NCI-H2081 (cell line): ENCODE results near the gene ENHO.
"Not testable (repeated sequence)": the region's sequence is repeated elsewhere in the genome, so short reads cannot be mapped to it uniquely, and the experiment has no call there.

Experiments
- DNase-seq, 2 experiments: peaks; one replicate each; lab custom pipeline; 2025; lab: John Stamatoyannopoulos, UW

Gene ENHO

DNA sequence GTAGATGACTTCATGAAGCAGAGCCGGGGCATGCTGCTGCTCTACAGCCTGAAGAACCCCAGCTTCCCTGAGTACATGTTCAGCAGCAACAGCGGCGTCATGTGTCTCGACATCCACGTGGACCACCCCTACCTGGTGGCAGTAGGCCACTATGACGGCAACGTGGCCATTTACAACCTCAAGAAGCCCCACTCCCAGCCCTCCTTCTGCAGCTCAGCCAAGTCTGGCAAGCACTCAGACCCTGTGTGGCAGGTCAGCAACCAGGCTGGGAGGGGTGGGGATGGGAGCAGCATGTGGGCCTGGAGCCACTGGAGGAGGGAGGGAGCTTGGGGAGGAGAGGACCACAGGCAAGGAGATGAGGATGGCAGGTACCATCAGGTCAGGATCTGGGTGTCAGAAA is 16.2 kb downstream of the ENHO start:
- DNase-seq, result no peak

DNA sequence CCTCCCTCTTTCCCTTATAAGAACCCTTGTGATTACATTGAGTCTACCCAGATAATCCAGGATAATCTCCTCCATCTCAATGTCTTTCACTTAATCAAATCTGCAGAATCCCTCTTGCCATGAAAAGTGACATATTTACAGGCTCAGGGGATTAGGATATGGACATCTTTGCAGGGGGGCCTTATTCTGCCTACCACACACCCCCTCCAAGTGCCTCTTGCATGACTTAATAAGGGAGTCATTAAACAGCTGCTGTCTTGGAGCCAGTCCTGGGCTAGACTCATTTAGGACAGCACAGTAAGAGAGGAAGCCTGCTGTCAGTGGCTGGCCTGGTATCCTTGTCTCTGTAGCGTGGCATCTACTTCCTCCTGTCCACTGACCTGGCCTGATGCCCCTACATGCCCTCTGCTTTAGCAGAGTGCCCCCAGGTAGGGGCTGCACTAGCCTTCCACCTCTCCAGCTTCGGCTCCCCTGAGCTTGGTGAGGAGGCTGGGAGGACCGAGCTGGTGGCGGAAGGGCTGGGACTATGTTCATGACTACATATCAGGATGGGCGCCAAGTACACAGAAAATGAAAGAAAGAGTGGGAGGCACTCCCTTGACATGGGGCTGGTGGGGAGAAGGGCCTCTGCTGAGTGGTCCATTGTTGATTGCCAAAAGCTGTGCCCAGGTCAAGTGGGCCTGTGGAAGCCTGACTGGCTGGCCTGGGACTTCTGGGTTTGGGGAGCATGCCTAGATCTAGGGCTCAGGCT is 17.2 kb downstream of the ENHO start:
- no peak for DNase-seq

DNA sequence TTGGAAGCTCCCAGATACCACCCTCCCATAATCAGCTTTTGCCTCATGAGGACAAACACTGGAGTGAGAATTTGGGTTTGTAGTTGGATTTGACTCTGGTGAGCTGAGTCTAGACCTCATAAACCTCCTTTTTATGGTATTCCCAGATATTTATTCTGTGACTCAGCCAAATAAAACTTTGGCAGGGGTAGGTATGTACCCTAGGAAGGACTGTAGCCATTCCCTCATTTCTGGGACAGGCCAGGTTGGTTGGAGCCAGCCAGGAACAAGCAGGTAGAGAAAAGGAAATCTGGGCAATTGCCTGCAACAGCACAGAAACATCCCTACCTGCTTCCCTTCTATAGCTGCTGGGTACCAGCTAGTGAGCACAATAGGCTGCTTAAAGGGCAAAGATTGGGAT is 19.4 kb downstream of the ENHO start:
- DNase-seq, result no peak

DNA sequence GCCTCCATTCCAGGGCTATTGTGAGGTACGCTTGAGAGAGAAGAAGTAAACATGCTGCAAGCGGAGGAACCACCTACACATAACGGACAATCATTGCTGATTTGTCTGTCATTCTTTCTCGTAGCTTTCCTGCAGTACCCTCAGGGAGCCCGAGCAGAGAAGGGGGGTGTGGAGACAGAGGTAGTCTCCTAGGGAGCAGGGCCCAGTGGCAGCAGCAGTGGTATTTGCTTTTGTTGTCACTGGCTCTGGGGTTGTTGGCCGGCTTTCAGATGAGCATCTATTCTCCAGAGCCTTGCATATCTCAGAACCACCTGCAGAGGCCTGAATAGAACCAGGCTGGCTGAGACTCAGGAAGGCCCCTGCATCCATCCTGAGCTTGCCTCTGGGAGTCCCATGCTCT is 19.9 kb downstream of the ENHO start:
- DNase-seq, result no peak

DNA sequence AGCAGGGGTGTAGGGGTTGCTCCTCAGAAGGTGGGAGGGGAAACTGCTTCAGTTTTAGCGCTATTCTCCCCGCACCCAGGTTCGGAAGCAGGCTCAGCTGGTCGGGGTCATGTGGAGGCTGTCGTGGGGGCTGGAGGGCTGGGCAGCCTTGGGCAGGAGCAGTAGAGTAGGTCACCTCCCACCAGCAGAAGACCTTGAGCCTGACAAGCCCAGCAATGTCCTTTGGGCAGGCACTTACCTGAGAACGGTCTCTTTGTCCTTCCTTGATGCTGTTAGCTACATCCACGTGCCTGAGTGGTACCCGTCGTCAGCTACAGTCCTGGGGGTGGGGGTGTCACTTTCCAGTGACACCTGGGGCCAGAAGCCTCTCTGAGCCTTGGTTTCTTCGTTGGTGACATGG is 20.3 kb downstream of the ENHO start:
- DNase-seq, result no peak

DNA sequence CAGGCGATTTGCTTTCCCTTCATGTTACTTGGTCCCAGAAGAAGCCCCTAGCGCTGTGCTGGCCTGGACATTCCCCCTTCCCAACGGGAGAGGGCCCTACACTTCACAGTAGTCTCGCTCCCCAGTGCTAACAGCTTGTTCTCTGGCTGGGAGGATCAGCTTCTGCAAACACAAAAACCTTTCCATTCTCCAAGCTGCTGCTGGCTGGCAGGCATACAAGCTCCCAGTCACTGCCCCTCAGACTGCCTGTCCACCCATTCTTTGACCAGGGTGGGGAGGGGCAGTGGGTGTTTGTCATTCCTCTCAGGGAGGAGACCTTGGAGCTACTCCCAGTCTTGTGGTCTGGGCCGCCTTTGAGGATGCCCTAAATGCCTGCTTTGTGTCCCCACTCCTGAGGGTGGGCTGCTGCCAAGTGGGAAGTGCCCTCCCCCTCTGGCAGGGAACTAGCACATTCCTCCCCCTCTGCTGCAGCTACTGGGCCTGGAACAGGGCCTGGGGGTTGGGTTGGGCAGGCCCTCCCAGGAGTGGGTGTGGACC is 20.8 kb downstream of the ENHO start:
- DNase-seq, result peak in 1 of 2 experiments; percentile 11

DNA sequence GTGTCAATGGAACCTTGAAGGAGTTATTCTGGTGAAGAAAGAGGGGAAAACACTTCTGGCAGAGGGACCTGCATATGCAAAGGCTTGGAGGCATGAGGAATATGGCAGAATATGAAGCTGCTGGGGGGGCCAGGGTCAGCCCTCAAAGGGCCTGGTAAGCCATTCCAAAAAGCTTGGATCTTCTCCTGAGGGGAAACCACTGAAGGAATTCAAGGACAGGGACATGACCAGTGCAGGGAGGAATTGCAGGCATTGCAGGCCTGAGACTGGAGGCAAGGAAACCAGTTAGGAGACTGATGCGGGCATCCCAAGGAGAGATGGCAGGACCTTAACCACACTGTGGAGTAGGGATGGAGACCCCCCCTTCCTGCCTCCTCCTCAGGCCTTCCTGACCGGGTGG is 21.4 kb downstream of the ENHO start:
- DNase-seq, result no peak

DNA sequence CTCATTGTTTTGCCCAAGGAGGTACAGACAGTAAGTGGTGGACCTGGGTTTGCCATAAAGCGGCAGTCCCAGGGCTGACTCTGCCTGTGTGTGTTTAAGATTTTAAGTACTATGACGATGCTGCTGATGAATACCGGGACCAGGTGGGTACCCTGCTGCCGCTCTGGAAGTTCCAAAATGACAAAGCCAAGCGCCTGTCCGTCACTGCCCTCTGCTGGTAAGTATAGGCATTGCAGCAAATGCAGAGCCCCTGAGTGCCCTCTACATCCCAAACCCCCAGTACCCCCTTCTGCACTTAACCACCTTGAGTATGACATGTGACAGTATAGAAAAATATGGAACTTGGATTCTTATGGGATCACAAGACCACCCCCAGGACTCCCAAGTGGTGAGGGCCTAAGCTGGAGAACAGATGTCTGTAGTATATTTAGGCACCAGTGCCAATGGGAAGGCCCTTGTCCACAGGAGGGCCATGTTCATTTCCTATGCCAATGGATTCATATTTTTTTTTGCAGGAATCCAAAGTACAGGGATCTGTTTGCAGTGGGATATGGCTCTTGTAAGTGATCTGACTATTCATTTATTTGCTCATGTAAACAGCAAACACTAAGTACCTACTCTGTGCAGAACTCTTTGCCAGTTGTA is 22.0 kb downstream of the ENHO start:
- peak; percentile 59 to 61 for DNase-seq

DNA sequence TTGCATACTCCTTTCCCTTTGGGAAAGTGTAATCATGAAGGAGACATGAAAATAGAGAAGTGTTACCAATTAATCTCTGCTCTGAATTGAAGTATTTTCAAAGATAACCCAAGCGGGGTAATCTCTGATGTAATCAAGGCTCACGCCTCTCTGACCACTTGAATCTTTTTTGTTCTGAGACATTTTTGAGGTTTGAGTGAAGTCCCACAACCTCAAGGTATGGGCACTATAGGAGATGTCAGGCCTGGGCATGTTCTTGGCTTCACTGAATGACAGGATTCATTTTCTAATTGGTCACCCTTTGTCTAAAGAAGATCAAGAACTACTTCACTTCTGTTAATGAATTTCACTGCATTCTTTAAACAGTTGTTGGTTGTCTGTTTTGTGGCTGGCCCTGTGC is 23.7 kb downstream of the ENHO start:
- no peak for DNase-seq

DNA sequence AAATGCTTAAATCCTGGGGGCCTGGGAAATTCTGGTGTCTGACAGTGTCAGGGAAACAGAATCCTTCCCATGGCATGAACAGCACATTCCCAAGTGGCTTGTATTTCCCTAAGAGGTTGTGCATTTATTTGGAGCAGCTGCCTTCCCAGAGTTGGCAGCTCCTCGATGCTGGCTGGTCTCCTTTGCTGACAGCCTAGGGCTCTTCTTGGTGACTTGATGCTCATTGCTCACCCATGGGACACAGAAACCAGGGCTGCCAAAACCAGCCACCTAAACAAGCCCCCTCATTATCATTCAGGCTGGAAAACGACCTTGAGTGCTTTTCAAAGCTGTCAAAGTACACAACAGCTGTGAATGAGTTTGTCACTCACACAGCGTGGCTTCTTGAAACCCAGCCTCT is 24.2 kb downstream of the ENHO start:
- no peak for DNase-seq

DNA sequence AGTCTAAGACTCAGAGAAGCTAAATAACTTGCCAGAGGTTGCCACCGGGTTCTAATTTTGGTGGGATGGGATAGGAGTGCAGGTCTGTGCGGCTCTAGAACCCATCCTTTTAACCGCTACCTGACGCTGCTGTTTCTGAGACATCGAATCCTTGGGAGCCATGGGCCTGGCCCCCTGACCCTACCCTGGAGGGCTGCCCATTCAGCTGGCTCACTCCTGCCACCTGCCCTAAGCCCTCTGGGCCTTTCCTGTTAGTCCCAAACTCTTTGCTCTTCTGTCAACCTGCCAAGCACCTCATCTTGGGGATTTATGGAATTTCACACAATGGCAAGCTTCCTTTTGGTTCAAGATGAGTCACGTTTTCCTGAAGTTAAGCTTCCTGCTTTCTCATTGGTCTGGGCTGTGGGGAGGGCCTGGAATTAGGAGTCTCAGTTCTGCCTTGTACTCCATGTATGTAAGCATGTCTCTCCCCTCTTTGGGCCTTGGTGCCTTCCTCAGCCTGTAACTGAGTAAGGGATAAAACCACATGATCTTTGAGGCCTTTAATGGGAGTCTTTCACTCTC is 26.6 kb downstream of the ENHO start:
- no peak for DNase-seq

DNA sequence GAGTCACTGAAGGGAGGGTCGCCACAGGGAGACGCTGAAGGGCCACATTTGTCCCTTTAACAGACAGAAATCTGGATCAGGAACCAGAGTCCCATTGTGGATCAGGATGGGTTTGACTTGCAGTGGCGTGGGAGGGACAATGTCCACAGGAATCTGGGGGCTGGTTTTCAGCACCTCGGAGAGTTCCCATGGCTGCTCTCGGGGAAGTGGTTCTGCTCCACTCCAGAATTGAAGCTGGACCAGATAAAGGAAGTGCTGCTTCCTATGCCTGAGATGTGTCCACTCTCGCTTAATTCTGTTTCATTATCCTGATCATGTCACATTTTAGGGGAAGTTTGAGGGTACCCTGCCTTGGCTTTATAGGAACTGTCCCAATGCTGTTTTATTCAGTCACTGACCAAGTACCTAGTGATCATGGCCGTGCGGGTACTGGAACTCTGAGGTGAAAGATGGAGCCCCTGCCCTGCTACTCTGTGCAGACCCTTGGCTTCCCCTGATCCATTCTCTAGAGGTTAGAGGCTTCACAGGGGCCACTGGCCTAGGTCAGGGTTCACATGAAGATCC is 28.7 kb downstream of the ENHO start:
- no peak for DNase-seq

DNA sequence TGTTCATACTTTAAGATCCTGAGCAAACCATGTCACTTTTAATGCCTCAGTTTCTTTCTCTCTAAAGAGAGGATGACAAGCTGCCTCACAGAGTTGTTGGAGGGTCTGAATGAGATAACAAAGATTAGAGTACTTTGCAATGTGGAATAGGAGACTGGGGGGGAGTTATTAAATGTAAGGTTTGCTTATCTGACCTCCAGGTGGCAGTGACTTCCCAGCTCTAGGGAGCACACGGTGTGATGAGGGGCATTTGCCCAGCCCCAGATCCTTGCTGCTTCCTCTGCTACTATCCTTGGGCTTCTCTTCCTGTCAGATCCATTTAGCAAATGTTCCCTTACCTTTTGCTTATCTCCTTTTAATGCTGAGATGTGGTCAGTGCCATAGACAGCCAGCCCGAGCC is 30.7 kb downstream of the ENHO start:
- no peak for DNase-seq

DNA sequence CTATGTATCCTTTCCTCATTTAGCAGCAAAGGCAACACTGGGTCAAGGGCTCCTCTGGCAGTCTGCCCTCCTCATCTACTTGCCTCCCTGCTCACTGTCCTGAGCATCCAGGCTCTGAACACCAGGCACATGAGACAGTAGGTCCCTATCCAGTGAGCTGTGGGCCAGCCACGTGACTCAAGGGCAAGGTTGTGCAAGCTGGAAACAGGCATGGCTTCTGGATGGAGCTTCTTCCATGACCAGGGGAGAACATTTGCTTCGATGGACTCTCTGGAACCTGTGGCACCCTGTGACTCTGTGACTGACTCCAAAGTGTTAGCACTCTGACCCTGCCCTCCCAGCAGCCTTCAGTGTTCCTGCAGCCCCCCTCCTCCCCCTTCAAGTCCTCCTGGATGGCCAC is 31.2 kb downstream of the ENHO start:
- DNase-seq, result no peak

DNA sequence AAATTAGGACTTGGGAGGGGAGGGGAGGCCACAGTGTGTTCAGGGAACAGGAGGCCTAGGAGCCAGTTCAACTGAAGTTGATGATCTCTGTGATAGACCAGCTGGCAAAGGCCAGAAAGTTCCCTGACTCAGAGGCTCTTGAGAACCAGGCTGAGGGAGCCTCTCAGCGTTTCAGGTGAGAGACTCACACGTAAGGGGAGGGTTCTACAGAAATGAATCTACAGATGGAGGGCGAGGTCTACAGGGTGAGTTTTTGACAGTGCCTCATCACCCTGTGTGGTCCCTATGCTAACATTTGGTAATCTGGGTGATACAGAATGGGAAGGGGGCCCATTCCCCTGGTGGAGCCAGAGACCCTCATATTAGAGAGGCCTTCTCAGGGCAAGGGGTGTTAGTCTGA is 32.0 kb downstream of the ENHO start:
- DNase-seq, result no peak

DNA sequence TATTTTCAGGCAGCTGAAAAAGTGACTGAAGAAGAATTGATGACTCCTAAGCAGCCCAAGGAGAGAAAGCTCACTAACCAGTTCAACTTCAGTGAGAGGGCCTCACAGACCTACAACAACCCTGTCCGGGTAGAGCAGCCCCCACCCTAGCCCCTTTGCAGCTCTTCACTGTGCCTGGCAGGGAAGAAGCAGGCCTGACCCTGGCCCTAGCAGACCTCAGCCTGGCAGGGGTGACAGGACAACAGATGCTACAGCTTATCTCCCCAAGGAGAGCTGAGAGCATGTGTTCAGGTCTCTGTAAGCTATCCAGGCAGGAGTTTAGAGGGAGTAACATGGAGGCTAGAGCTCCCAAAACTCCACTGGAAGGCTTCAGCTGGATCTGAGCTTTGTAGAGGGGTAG is 32.4 kb downstream of the ENHO start:
- no peak for DNase-seq

DNA sequence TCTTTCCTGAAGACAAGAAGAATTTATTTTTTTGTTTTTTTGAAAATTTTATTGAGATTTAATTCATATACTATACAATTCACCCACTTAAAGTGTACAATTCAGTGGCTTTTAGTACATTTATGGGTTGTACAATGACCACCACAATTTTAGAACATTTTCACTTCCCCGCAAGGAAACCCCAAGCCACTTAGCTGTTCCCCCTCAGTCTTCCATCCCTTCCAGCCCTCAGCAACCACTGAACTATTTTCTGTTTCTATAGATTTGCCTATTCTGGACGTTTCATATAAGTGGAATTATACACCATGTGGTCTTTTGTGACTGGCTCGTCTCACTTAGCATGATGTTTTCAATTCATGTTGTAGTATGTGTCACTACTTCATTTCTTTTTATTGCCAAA is 36.2 kb downstream of the ENHO start:
- DNase-seq, result no peak

DNA sequence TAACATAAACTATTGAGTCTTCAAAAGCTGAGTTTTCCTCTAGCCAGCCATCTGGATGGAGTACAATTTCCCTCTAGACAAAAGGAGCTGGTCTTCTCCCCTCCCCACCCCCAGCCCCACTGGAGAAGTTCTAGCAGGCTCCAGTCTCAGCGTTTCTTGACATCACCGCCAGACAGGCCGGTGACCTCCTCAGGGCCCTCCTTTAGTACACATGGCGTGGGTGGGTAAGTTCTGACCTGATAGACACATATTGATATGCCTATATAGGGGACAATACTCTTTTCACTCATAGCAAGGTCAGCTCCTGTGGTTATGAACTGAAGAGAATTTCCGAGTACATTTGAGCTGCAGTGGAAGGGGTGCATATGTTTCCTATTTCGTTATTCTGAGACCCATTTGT is 37.0 kb downstream of the ENHO start:
- DNase-seq, result no peak

DNA sequence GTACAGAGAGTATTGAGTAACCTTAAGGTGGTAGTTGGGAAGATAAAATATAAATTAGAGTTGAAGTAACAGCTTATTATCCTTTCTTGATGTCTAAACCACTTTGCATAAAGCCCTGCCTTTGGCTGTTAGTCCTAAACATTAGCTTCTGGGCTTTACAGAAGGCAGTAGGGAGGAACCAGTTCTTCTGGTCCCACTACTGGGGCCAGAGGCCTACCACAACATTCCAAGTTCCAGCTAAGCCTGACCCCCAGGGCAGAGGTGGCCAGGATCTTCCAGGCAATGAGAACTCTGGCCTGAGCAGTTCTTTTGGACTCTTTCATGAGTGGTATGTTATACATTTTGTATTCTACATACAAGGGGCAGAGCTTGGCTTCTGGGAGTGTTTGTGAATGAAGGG is 38.1 kb downstream of the ENHO start:
- no peak for DNase-seq

DNA sequence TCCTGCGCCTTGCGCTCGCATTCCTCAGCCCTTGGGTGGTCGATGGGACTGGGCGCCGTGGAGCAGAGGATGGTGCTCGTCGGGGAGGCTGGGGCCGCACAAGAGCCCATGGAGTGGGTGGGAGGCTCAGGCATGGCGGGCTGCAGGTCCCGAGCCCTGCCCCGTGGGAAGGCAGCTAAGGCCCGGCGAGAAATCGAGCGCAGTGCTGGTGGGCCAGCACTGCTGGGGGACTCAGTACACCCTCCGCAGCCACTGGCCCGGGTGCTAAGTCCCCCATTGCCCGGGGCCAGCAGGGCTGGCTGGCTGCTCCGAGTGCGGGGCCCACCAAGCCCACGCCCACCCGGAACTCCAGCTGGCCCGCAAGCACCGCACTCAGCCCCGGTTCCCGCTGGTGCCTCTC is 40.0 kb downstream of the ENHO start:
- not testable (repeated sequence) for DNase-seq

DNA sequence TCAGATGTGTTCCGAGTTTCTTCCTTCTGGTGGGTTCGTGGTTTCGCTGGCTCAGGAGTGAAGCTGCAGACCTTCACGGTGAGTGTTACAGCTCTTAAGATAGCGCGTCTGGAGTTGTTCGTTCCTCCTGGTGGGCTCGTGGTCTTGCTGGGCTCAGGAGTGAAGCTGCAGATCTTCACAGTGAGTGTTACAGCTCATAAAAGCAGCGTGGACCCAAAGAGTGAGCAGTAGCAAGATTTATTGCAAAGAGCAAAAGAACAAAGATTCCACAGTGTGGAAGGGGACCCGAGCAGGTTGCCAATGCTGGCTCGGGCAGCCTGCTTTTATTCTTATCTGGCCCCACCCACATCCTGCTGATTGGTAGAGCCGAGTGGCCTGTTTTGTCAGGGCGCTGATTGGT is 41.2 kb downstream of the ENHO start:
- not testable (repeated sequence) for DNase-seq

DNA sequence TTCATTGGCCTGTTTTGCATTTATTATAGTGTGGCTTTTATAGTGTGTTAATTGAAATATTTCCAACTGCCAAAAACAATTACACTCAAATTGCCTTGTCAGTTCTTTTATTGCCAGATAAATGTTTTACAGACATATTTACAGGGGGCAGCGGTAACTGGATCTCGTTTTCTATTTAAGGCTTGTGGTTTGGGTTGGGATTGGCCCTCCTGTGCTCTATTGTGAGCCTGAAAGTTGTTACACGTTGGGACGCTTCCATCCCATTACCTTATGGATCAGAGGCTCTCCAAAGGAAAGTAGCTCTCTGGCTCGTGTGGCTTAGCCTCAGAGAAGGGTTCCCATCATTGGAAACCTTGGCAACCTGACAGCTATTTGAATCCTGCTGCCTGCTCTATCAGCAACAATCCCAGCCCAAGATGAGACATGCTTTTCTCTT is 43.3 kb downstream of the ENHO start:
- peak in 1 of 2 experiments; percentile 20 for DNase-seq

DNA sequence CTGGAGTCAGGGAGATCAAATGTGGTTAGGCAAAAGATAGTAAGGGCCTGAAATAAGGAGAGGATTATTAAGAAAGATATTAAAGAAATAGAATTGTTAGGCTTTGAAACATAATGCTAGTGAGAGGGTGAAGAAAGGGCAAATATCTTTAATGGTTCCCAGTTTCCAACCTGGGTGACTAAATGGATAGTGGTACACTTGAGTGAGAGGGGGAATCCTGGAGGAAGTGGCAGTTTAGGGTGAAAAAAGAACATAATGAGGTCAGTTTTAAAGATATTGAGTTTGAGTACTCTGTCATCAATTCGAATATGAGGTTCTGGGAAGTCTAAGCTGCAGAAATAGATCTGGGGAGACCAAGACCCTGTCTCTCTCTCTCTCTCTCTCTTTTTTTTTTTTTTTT is 45.2 kb downstream of the ENHO start:
- DNase-seq, result no peak
